Epithelial cell of proximal tubule (primary cell): ENCODE measurements around the gene ZFYVE28. TPM values are rescaled to one million over a fixed set of nuclear protein-coding genes. Genes with fewer than 3 reads are reported as not detected.

Experiments used
- DNase-seq: peaks from one replicate; pipeline ENCODE4 v3.0.0-alpha.2; 2011; ENCODE audit warnings: low read depth
- H3K4me3 ChIP-seq: 2 replicates; pipeline ENCODE4 v1.5.1; 2011; ENCODE audit warnings: low read depth, mild to moderate bottlenecking, low read length
- CTCF ChIP-seq: conservative IDR thresholded peaks from 2 replicates; pipeline ENCODE4 v1.5.1; 2012; ENCODE audit warnings: low read depth, mild to moderate bottlenecking, low read length
- total RNA-seq: library from RNA; depleted of rRNA; stranded (reverse); fragments of >200 nt; gene quantifications from 2 replicates; pipeline ENCODE4 v1.2.3, GENCODE V29; 2015

Gene ZFYVE28
- total RNA-seq, 1 donor from 2014 or later: 0.58 TPM

GRCh38 chr4:2262944-2263250 is 155.5 kb downstream of the ZFYVE28 start:
- no peak for TF ChIP-seq CTCF
- DNase-seq: no peak
- H3K4me3 ChIP-seq: peak overlapping the region; percentile 82

DNA sequence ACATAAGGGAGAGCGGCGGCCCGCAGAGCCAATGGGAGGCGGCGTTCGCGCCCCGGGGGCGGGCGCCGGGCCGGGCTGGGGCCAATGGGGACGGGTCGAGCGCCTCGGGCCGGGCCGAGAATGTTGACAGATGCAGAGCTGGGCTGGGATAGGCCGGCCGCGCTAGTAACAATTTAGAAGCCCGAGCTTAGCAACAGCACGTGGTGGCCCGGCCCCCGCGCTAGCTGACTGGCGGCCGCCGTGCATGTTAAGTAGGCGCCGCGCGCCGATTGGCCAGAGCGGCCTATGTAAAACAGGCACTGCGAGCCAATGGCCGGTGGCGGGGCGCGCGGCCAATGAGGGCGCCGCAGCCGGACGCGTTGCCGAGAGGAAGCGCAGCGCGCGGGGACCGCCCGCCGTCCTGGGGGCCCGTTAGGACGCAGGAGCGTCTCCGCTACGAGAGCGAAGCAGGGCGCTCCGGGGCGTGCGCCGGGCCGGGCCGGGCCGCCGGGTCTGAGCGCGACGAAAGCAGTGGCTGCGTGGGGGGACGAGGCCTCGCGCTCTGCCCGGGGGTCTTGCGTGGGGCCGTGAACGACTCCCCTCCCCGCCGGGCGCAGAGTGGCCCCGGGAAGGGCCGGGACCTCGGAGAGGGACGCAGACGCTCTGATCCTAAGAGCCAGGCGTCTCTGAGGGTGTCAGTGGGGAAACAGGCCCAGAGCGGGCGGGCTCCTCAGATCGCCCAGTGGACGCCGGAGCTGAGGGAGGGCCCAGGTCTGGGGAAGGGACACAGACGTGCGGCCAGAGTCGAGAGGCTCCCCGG is 156.1 kb downstream of the ZFYVE28 start:
- H3K4me3 ChIP-seq: peak overlapping the region; percentile 82
- DNase-seq: peak; percentile 78
- TF ChIP-seq CTCF: no peak

GRCh38 chr4:2261853-2262144 is 156.6 kb downstream of the ZFYVE28 start, which contains the start of gene MXD4:
Gene MXD4 (minus strand): TSS chr4:2262109. CDS start chr4:2261980, 129 bp downstream.
- DNase-seq: no peak
- peak within 1 kb of the TSS; percentile 92 for H3K4me3 ChIP-seq
- TF ChIP-seq CTCF: no peak

DNA sequence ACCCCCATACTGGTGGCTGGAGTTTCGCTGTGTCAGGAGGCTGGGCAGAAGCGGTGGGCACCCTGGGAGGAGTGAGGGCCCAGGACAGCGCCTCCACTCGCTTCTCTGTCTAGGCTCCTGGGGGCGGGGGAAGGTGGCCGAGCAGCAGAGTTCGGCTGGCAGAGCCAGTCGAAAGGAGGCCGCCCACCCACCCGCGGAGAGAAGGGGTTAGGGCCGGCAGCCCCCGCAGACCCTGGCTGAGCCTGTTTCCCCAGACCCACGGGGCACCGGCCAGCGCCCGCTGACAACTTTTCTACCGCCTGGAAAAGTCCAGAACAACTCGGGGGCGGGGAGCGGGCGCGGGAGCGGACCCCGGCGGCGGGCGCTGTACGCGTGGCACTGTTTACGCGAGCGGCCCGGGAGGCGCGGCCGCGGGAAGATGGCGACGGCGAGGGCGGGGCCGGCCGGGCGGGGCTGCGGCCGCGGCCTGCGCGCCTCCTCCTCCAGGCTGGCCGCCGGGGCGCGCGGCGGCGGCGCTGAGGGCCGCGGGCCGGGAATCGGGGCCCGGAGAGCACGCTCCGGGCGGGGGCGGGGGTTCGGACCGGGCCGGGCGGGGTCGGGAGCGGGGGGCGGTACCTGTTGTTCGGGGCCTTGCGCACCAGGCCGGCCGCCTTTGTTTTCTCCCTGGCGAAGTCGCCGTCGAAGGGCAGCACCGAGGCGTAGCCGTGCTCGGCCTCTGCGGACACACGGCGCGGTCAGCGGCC is 157.2 kb downstream of the ZFYVE28 start:
- peak overlapping the region; percentile 92 for H3K4me3 ChIP-seq
- TF ChIP-seq CTCF: no peak
- no peak for DNase-seq

DNA sequence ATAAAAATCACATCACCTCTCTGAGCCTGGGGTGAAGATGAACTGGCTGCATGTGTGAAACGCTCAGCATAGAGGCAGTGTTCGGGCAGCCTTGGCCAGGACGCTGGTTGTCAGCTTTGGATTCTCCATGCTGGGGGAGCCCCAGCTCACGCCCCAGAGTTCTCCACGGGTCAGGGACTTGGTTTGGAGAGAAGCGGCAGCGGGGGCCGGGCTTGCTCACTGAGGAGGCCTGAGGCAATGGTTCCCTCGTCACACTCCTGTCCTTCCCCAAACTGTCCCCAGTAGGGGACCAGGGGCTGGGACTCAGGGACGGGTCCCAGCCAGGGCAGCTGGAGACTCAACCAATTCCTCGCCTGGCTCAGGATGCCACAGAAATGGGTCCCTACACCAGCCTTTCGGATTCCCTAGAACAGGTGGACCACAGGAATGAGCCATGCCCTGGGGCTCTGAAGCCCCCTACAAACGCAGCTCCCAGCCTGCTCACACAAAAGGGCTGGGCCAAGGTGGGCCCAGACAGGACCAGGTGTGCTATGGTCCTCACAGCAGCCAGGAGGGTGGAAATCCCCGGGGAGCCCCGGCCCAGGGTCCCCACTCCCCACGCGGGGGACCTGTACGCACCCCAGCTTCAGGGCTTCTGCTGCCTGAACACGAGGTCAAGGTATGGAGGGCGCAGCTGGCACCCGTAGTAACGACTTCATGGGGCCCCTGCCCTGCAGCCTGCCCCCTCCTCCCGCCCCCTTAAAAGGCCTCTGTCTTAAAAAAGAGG is 157.9 kb downstream of the ZFYVE28 start:
- TF ChIP-seq CTCF: no peak
- DNase-seq: no peak
- peak overlapping the region; percentile 92 for H3K4me3 ChIP-seq

GRCh38 chr4:2259541-2260343 is 158.7 kb downstream of the ZFYVE28 start:
- TF ChIP-seq CTCF: no peak
- peak overlapping the region; percentile 92 for H3K4me3 ChIP-seq
- DNase-seq: no peak
